ENCODE results near the gene GPR171. TPM values are rescaled to one million over a fixed set of nuclear protein-coding genes. Genes with fewer than 3 reads are reported as not detected.
"Not testable (repeated sequence)": the region's sequence is repeated elsewhere in the genome, so short reads cannot be mapped to it uniquely, and the experiment has no call there.

Gene GPR171, protein sequence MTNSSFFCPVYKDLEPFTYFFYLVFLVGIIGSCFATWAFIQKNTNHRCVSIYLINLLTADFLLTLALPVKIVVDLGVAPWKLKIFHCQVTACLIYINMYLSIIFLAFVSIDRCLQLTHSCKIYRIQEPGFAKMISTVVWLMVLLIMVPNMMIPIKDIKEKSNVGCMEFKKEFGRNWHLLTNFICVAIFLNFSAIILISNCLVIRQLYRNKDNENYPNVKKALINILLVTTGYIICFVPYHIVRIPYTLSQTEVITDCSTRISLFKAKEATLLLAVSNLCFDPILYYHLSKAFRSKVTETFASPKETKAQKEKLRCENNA
- polyA plus RNA-seq: 1.1 TPM

DNA sequence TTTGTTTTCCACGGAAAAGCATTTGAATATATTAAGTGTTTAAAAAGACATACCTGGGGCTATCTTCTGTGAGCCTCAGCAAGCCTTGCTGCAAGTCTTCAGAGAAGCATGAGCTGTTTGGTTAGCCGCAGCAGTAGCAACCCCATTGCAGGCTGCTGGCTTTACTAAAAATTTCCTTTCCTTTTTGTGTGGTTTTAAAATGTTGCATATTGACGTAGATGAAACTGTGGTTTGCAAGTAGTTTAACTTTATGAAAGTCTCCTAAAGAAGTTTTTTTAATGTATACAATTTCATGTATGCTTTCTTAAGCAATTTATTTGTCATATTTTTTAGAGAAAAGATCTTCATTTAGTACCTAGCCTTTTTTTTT lies at the start of gene GPR171:
Gene GPR171 (minus strand): TSS at position 166 of the 370 bp plus-strand sequence. CDS start 3,830 bp downstream, outside the sequence.
- Mint-ChIP-seq H3K9me3 (peaks cover 0 to 3% (median 0%) of the 10 kb centered on the region in 3 donors), H3K4me3 (no peak within 1 kb of the TSS), H3K27me3 (no peaks in the 10 kb centered on the region), H3K4me1 (peaks cover 0 to 1% (median 0%) of the 10 kb centered on the region in 3 donors), H3K36me3 (no peaks in the 10 kb centered on the region), H3K27ac (peak within 1 kb of the TSS in 1 of 3 donors; percentile 78)

DNA sequence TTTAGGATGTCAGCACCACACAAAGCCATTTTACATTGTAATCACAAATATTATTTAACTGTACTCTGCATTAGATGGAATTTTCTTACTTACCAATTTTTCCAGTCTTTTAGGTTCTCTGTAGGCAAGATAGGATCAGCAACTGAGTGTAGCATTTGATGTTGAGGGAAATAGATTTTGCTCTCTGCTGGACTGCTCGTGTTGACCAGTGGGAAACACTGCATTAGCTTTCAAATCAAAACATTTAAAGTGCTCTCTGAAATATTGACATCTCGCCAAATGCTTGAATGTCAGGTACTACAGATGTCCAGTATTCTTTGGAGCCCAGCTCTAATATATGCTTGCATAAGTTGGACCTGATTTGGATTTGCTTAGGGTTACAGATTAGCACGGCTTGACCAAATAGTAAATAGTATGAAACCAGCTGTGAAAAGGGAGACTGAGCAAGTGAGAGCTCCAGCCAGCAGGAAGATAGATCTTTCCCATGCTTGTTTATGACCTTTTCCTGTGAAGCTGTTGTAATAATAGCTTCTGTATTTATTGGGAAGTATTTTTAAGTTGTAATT lies 45.8 kb upstream of the GPR171 start:
- Mint-ChIP-seq H3K27me3 (no peaks in the 10 kb centered on the region), H3K9me3 (peaks cover 0 to 3% (median 0%) of the 10 kb centered on the region in 3 donors), H3K4me3 (no peak overlapping the region), H3K27ac (peak overlapping the region in 1 of 3 donors; percentile 3), H3K4me1 (peaks cover 0 to 5% (median 1%) of the 10 kb centered on the region in 3 donors), H3K36me3 (no peaks in the 10 kb centered on the region)

DNA sequence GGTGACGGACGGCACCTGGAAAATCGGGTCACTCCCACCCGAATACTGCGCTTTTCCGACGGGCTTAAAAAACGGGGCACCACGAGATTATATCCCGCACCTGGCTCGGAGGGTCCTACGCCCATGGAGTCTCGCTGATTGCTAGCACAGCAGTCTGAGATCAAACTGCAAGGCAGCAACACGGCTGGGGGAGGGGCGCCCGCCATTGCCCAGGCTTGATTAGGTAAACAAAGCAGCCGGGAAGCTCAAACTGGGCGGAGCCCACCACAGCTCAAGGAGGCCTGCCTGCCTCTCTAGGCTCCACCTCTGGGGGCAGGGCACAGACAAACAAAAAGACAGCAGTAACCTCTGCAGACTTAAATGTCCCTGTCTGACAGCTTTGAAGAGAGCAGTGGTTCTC lies 39.0 kb upstream of the GPR171 start:
- not testable (repeated sequence) for H3K27me3 Mint-ChIP-seq, H3K4me3 Mint-ChIP-seq, H3K9me3 Mint-ChIP-seq, H3K36me3 Mint-ChIP-seq, H3K27ac Mint-ChIP-seq, H3K4me1 Mint-ChIP-seq

DNA sequence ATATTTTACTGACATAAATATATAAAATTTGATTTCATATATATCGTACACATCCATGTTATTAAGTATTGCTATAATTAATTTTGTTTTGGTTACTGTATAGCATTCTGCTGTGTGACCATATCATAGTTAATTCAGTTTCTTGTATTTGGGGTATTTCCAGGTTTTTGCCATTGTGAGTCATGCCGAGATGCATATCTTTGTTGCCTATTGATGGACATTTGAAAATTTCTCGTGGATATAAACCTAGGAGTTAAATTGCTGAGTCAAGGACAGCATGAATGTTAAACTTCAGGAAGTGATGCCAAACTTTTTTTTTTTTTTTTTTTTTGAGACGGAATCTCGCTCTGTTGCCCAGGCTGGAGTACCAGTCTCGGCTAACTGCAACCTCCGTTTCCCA lies 33.7 kb upstream of the GPR171 start:
- Mint-ChIP-seq H3K9me3 (peaks cover 0 to 3% (median 0%) of the 10 kb centered on the region in 3 donors), H3K4me3 (no peak overlapping the region), H3K27ac (no peak overlapping the region), H3K27me3 (no peaks in the 10 kb centered on the region), H3K4me1 (peaks cover 0 to 3% (median 2%) of the 10 kb centered on the region in 3 donors), H3K36me3 (peaks cover 7% of the 10 kb centered on the region)

DNA sequence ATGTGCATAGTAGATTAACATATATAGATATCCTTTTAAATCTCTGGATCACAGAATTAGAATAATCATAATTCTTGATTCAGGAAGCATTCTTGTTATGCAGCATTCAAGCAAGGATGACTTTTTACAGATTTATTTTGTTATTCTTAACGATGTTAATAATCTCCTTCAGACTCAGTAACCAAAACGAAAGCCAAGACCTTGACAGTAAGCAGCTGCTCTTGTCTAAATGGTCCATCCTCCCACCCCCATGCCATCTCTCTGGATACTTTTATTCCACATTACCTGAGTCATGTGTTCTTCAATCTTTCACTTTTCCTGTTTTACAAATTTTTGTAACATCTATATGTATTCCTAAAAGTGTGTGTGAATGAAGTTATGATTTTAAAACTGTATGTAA lies 33.3 kb upstream of the GPR171 start:
- Mint-ChIP-seq H3K27ac (peak overlapping the region in 1 of 3 donors; percentile 29), H3K9me3 (peaks cover 0 to 3% (median 0%) of the 10 kb centered on the region in 3 donors), H3K27me3 (no peaks in the 10 kb centered on the region), H3K4me1 (peaks cover 2 to 6% (median 4%) of the 10 kb centered on the region in 3 donors), H3K36me3 (peaks cover 7% of the 10 kb centered on the region), H3K4me3 (no peak overlapping the region)

DNA sequence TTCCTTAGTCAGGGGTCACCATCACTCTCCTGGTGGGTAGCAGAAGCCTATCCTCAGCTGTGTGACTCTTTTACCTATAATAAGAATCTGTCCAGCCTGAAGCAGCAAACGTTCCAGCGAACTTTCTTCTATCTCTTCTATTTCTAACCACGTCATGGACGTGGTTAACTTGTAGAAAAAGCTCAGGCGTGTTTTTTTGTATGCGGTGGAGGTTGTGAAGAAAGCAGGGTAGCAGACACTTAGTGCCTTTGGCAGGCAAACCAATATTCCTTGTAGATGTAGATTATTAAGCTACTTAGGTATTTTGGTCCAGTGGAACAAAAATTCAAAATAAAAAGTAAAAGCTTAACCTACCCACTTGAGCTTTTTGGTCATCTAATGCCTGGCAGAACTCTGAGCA lies 31.8 kb upstream of the GPR171 start:
- Mint-ChIP-seq H3K4me1 (peaks cover 12 to 19% (median 17%) of the 10 kb centered on the region in 3 donors), H3K36me3 (peaks cover 5% of the 10 kb centered on the region), H3K27ac (no peak overlapping the region), H3K4me3 (no peak overlapping the region), H3K9me3 (peaks cover 0 to 3% (median 0%) of the 10 kb centered on the region in 3 donors), H3K27me3 (no peaks in the 10 kb centered on the region)

DNA sequence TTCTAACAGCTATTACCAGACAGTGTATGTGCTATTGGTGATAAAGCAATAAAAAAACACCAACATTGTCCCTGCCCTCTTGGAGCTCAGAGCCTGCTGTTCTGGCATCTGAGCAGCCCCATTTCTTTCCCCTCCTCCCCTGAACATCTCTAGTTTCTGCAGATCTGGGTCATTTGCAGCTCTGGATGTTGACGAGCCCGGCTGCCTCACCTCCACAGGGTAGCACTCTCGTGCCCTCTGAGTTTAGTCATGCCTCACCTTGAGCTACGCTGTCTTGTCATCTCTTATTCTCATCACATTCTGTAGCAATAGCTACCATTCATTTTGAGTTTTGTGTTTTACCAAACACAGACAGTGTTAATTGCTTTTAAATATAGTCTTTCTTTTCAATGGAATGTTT lies 30.0 kb upstream of the GPR171 start:
- Mint-ChIP-seq H3K9me3 (peaks cover 0 to 3% (median 0%) of the 10 kb centered on the region in 3 donors), H3K4me1 (peaks cover 17 to 26% (median 26%) of the 10 kb centered on the region in 3 donors), H3K36me3 (peaks cover 4% of the 10 kb centered on the region)

DNA sequence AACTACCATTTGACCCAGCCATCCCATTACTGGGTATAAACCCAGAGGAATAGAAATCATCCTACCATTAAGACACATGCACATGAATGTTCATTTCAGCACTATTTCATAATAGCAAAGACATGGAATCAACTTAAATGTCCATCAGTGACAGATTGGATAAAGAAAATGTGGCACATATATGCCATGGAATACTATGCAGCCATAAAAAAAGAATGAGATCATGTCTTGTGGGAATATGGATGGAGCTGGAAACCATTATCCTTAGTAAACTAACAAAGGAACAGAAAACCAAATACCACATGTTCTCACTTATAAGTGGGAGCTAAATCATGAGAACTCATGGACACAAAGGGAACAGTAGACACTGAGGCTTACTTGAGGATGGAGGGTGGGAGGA lies 29.4 kb upstream of the GPR171 start:
- H3K4me3 Mint-ChIP-seq, H3K27ac Mint-ChIP-seq, H3K27me3 Mint-ChIP-seq, H3K36me3 Mint-ChIP-seq, H3K9me3 Mint-ChIP-seq: not testable (repeated sequence)
- peaks cover 21 to 32% (median 30%) of the 10 kb centered on the region in 3 donors for H3K4me1 Mint-ChIP-seq

More for the DNA sequence above, 30.0 kb upstream of the GPR171 start:
- H3K27ac Mint-ChIP-seq: no peak overlapping the region
- no peaks in the 10 kb centered on the region for H3K27me3 Mint-ChIP-seq
- H3K4me3 Mint-ChIP-seq: no peak overlapping the region

DNA sequence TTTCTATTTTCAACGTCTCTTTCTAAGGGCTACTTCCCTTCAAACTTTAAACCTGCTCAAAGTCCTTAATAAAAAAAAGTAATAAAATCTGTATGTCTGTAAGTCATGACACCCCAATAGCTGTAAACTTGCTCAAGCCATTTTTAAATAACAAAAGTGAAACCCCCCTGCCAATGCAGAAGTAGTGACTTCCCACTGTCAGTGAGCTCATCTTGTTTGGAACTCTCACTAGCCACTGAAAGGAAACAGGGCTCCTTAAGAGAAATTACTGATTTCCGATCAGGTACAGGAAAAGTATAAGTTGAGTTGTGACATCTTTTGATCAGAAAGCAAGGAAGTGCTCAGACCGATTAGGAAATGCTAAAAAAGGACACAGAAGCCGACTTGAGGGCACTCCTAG lies 27.6 kb upstream of the GPR171 start:
- peak overlapping the region; percentile 5 to 90 (median 66) for H3K4me3 Mint-ChIP-seq
- no peaks in the 10 kb centered on the region for H3K27me3 Mint-ChIP-seq
- H3K4me1 Mint-ChIP-seq: peaks cover 19 to 33% (median 30%) of the 10 kb centered on the region in 3 donors
- H3K27ac Mint-ChIP-seq: peak overlapping the region; percentile 47 to 91 (median 87)
- H3K9me3 Mint-ChIP-seq: peaks cover 0 to 3% (median 0%) of the 10 kb centered on the region in 3 donors
- peaks cover 4% of the 10 kb centered on the region for H3K36me3 Mint-ChIP-seq

DNA sequence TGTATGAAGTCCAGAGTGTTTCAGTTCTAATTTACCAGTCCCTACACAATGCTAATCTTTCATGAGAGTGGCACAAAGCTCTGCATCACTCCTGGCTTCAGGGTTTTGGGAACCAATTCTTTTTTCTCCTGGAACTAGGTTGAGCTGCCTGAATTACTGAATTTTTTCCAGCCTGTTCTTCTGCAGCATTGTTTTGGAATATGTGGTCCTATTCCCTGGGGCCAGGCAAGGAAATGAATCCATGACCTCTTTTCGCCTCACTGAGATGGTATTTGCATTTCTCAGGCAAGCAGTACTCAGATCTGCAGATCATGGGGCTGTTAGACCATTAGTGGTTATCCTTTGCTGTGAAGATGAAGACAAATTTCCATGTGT lies 25.6 kb upstream of the GPR171 start:
- H3K27me3 Mint-ChIP-seq: no peaks in the 10 kb centered on the region
- peak overlapping the region in 1 of 3 donors; percentile 32 for H3K27ac Mint-ChIP-seq
- H3K4me1 Mint-ChIP-seq: peaks cover 19 to 33% (median 27%) of the 10 kb centered on the region in 3 donors
- peaks cover 3% of the 10 kb centered on the region for H3K36me3 Mint-ChIP-seq
- H3K4me3 Mint-ChIP-seq: no peak overlapping the region
- H3K9me3 Mint-ChIP-seq: peaks cover 0 to 3% (median 0%) of the 10 kb centered on the region in 3 donors

DNA sequence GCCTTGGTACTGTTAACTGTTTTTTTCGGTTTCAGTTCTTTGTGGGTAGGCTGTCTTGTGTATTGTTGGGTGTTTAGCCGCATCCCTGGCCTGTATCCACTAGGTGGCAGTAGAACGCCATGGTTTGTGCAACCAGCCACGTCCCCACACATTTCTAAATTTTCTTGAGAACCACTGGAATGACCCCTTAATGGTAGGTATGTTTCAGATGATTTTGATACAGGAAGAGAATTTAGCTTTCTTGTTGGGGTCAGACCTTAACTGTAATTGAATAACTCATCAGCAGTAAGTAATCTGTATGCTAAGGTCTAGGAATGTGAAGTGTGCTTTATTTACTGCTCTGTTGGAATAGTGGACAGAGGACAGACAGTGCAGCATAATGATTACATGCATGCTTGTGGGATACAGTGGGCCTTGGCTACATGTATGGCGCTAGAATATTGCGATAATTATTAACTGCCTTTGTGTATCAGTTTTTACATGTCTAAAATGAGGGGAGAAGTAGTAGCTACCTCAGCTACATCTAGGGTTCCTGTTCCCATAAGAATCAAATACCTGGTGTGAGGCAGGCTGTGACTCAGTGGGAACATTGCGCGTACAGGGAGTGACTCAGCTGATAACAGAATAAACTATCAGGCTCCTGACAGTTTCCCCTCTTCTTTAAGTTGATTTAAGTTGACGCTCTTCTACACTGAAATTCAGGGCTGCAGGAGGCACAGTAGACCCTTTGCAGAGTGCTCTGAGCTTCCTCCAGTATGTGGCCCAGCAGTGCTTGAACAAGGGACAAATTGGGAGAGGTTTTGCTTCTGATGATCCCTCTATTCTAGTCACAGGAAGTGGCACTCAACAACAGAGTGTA lies 25.0 kb upstream of the GPR171 start:
- Mint-ChIP-seq H3K4me1 (peaks cover 20 to 33% (median 27%) of the 10 kb centered on the region in 3 donors), H3K27me3 (no peaks in the 10 kb centered on the region), H3K36me3 (peaks cover 3% of the 10 kb centered on the region), H3K27ac (peak overlapping the region in 1 of 3 donors; percentile 28), H3K9me3 (peaks cover 0 to 3% (median 0%) of the 10 kb centered on the region in 3 donors), H3K4me3 (peak overlapping the region in 1 of 4 donors; percentile 7)

DNA sequence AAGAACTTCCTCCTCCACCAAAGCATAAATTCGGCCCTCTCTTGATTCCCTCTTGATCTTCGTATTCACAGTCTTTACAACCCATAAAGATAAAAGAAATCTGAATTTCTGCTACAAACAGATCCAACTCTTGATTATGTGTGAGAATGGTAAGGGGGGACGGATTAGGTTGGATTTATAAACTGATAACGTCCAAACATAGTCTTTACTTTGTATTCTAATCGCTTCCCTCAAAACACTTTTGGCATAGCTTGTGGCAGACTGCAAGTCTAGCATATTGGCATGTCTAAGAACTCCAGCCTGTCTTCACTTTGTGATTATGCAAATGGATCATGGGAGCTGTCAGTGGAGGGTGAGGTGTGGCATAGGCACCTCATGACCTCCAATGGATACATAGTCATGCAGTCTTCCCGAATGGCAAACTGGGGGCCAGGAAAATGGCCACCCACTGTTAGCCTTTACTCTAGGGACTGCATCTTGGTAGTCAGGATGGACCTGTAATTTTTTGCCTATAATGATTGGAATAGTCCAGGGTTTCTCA lies 24.3 kb upstream of the GPR171 start:
- no peaks in the 10 kb centered on the region for H3K27me3 Mint-ChIP-seq
- no peak overlapping the region for H3K4me3 Mint-ChIP-seq
- peak overlapping the region in 1 of 3 donors; percentile 28 for H3K27ac Mint-ChIP-seq
- H3K36me3 Mint-ChIP-seq: peaks cover 3% of the 10 kb centered on the region
- H3K9me3 Mint-ChIP-seq: peaks cover 0 to under 1% (median 0%) of the 10 kb centered on the region in 3 donors
- peaks cover 20 to 33% (median 27%) of the 10 kb centered on the region in 3 donors for H3K4me1 Mint-ChIP-seq

DNA sequence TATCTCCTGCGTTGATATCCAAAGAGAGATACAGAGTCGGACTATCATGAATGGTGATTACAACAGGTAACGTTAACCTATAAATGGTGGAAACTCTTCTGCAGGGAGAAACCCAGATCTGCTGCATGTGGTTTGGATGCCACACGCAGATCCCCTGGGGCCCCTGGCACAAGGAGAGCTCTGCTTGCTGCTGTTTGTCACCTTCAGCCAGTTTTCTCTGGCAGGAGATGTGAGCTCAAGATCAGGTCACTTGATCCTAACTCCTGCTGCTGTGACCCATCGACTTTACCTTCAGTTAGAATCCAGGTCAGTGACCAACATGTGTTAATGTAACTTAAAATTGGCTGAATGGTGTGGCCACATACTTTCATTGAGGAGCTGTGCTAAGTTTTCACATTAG lies 23.8 kb upstream of the GPR171 start:
- Mint-ChIP-seq H3K27me3 (no peaks in the 10 kb centered on the region), H3K4me3 (no peak overlapping the region), H3K4me1 (peaks cover 20 to 33% (median 27%) of the 10 kb centered on the region in 3 donors), H3K27ac (no peak overlapping the region), H3K36me3 (no peaks in the 10 kb centered on the region), H3K9me3 (no peaks in the 10 kb centered on the region)

DNA sequence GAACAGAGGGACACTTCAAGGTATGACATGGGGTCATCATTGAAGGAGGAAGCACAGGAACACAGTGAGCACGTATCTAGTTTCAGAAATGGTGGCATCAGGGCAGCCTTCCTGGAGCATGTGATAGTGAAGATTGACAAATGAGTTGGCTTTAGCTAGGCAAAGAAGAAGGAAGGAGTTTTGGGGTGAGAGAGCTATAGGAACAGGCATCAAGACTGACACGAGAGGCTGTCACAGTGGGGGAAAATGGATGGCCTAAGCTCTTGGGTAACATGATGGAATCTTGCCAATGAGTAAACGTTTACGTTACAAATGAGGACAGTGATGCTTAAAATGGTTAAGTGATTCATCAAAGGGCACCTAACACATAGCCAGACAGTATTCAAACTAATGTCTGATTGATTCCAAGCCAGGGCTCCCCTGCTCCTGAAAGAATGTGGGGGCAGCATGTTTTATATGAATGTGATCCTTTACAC lies 23.1 kb upstream of the GPR171 start:
- Mint-ChIP-seq H3K27me3 (no peaks in the 10 kb centered on the region), H3K4me3 (no peak overlapping the region), H3K4me1 (peaks cover 20 to 28% (median 22%) of the 10 kb centered on the region in 3 donors), H3K36me3 (no peaks in the 10 kb centered on the region), H3K27ac (peak overlapping the region in 1 of 3 donors; percentile 12), H3K9me3 (peaks cover 0 to 1% (median 0%) of the 10 kb centered on the region in 3 donors)

Data from IgD-negative memory B cell (primary cell).